WTC11 (cell line): ENCODE measurements around the gene NDUFB10. TPM values are rescaled to one million over a fixed set of nuclear protein-coding genes. Genes with fewer than 3 reads are reported as not detected.
"Not testable (repeated sequence)": the region's sequence is repeated elsewhere in the genome, so short reads cannot be mapped to it uniquely, and the experiment has no call there.

Experiments used
- ATAC-seq: fragments of 200-7000 bp; cut with Tn5 transposase; 2 replicates; pipeline ENCODE4 v1.10.0; 2021; ENCODE audit warnings: mild to moderate bottlenecking, moderate library complexity
- CTCF ChIA-PET: fragments of 300-600 bp; sonication (Branson Sonifier 250); formaldehyde crosslinking; loops from one replicate; lab custom pipeline; 2021; ENCODE audit warnings: antibody characterized with exemption; lab: Charles Lee
- POLR2A ChIA-PET: fragments of 350-600 bp; sonication (Branson Sonifier 250); formaldehyde crosslinking; loops from one replicate; lab custom pipeline; 2021; ENCODE audit warnings: antibody characterized with exemption; lab: Charles Lee
- DNase-seq: peaks from one replicate; pipeline ENCODE4 v3.0.0; 2021; ENCODE audit warnings: low spot score
- H3K27ac Mint-ChIP-seq: 2 replicates; pipeline ENCODE4 v1.8.0; 2021; ENCODE audit warnings: mixed read lengths
- H3K27me3 Mint-ChIP-seq: 2 replicates; pipeline ENCODE4 v1.8.0; 2021; ENCODE audit warnings: low read depth, mild to moderate bottlenecking, moderate library complexity, mixed read lengths
- H3K36me3 Mint-ChIP-seq: 2 replicates; pipeline ENCODE4 v1.8.0; 2021; ENCODE audit warnings: mixed read lengths
- H3K4me1 Mint-ChIP-seq: 2 replicates; pipeline ENCODE4 v1.8.0; 2022; ENCODE audit warnings: mixed read lengths
- H3K4me3 Mint-ChIP-seq: 2 replicates; pipeline ENCODE4 v1.8.0; 2021; ENCODE audit warnings: mild to moderate bottlenecking, moderate library complexity, mixed read lengths
- H3K9me3 Mint-ChIP-seq: 2 replicates; pipeline ENCODE4 v1.8.0; 2021; ENCODE audit warnings: mixed read lengths
- CBFB ChIP-seq: sonication (generic); formaldehyde crosslinking; IDR thresholded peaks from 2 replicates; pipeline ENCODE4 v1.8.1; 2022; ENCODE audit warnings: mild to moderate bottlenecking, low read depth, missing genetic modification reagents
- EMX1 ChIP-seq: fragments of 250-450 bp; sonication (Bioruptor Pico); IDR thresholded peaks from 2 replicates; pipeline ENCODE4 v1.8.0; 2021; ENCODE audit warnings: mild to moderate bottlenecking
- ESRRA ChIP-seq: sonication (generic); formaldehyde crosslinking; IDR thresholded peaks from 2 replicates; pipeline ENCODE4 v1.8.1; 2022; ENCODE audit warnings: mild to moderate bottlenecking, missing genetic modification reagents, borderline replicate concordance
- GTF2I ChIP-seq: fragments of 250-450 bp; sonication (Bioruptor Pico); conservative IDR thresholded peaks from 2 replicates; pipeline ENCODE4 v1.4.0; 2021; ENCODE audit warnings: mild to moderate bottlenecking
- IRF1 ChIP-seq: sonication (generic); formaldehyde crosslinking; IDR thresholded peaks from 2 replicates; pipeline ENCODE4 v1.8.0; 2023; ENCODE audit warnings: missing genetic modification reagents
- JAZF1 ChIP-seq: fragments of 250-450 bp; sonication (Bioruptor Pico); IDR thresholded peaks from 2 replicates; pipeline ENCODE4 v1.9.0; 2021; ENCODE audit warnings: moderate library complexity, mild to moderate bottlenecking, inconsistent platforms
- JUN ChIP-seq: sonication (generic); formaldehyde crosslinking; IDR thresholded peaks from 2 replicates; pipeline ENCODE4 v1.8.0; 2023; ENCODE audit warnings: mild to moderate bottlenecking, missing genetic modification reagents
- MYBL2 ChIP-seq: sonication (generic); formaldehyde crosslinking; IDR thresholded peaks from 2 replicates; pipeline ENCODE4 v1.8.1; 2023; ENCODE audit warnings: mild to moderate bottlenecking, moderate library complexity, missing genetic modification reagents
- NFE2L1 ChIP-seq: sonication (generic); formaldehyde crosslinking; IDR thresholded peaks from 2 replicates; pipeline ENCODE4 v1.8.1; 2023; ENCODE audit warnings: missing genetic modification reagents
- RORB ChIP-seq: fragments of 250-450 bp; sonication (Bioruptor Pico); IDR thresholded peaks from 2 replicates; pipeline ENCODE4 v1.9.0; 2021; ENCODE audit warnings: mild to moderate bottlenecking
- SMAD3 ChIP-seq: sonication (generic); formaldehyde crosslinking; IDR thresholded peaks from 2 replicates; pipeline ENCODE4 v1.8.0; 2022; ENCODE audit warnings: missing genetic modification reagents, mild to moderate bottlenecking, borderline replicate concordance
- TCF7 ChIP-seq: sonication (generic); formaldehyde crosslinking; IDR thresholded peaks from 2 replicates; pipeline ENCODE4 v1.8.0; 2022; ENCODE audit warnings: mild to moderate bottlenecking, low read depth, missing genetic modification reagents, moderate library complexity
- TEAD4 ChIP-seq: sonication (generic); formaldehyde crosslinking; IDR thresholded peaks from 2 replicates; pipeline ENCODE4 v1.8.0; 2022; ENCODE audit warnings: mild to moderate bottlenecking, missing genetic modification reagents
- ZBTB21 ChIP-seq: sonication (generic); formaldehyde crosslinking; IDR thresholded peaks from 2 replicates; pipeline ENCODE4 v1.8.1; 2023; ENCODE audit warnings: mild to moderate bottlenecking, missing genetic modification reagents, borderline replicate concordance
- ZNF317 ChIP-seq: sonication (generic); formaldehyde crosslinking; IDR thresholded peaks from 2 replicates; pipeline ENCODE4 v1.8.1; 2023; ENCODE audit warnings: low read depth, mild to moderate bottlenecking, moderate library complexity, missing genetic modification reagents, borderline replicate concordance
- ZNF532 ChIP-seq: fragments of 250-450 bp; sonication (Bioruptor Pico); IDR thresholded peaks from 2 replicates; pipeline ENCODE4 v1.9.0; 2021; ENCODE audit warnings: mild to moderate bottlenecking, borderline replicate concordance
- total RNA-seq: library from RNA; stranded (reverse); gene quantifications from 3 replicates; pipeline ENCODE4 v1.2.3, GENCODE V29; 2021
- TF ChIP-seq, protein P1 (sequence below): fragments of 250-450 bp; sonication (Bioruptor Pico); IDR thresholded peaks from 2 replicates; pipeline ENCODE4 v2.1.2; 2022; ENCODE audit warnings: mild to moderate bottlenecking, moderate library complexity
- TF ChIP-seq, protein P2 (sequence below): fragments of 250-450 bp; sonication (Bioruptor Pico); IDR thresholded peaks from 2 replicates; pipeline ENCODE4 v1.9.0; 2021; ENCODE audit warnings: mild to moderate bottlenecking

NDUFB10 gene
- total RNA-seq, 1 experiment from 2014 or later: 228 TPM

DNA sequence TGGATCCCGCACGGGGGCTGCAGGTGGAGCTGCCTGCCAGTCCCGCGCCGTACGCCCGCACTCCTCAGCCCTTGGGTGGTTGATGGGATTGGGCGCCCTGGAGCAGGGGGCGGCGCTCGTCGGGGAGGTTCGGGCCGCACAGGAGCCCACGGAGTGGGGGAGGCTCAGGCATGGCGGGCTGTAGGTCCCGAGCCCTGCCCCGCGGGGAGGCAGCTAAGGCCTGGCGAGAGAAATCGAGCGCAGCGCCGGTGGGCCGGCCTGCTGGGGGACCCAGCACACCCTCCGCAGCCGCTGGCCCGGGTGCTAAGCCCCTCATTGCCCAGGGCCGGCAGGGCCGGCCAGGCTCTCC, 1.2 kb upstream of the NDUFB10 start:
- peaks cover 21% of the 10 kb centered on the region for H3K36me3 Mint-ChIP-seq
- CTCF ChIA-PET: interaction anchor here (0.9 to 1.8 kb wide), 3 partner anchors 17 to 46 kb away, joined by 3 to 5 read pairs (median 4); no protein-coding TSS in a partner anchor

GRCh38 chr16:1958715-1959268, 546 bp upstream of the NDUFB10 start:
- H3K27me3 Mint-ChIP-seq: peaks cover 6% of the 10 kb centered on the region
- ChIA-PET CTCF (interaction anchor here (0.8 to 1.8 kb wide), 4 partner anchors 13 to 182 kb away, joined by 3 to 5 read pairs (median 4); no protein-coding TSS in a partner anchor), POLR2A (interaction anchor here (1.1 kb wide), 1 partner anchor 15 kb away, joined by 3 read pairs; no protein-coding TSS in a partner anchor)
- H3K36me3 Mint-ChIP-seq: peaks cover 28% of the 10 kb centered on the region
- peak; percentile 0; the same call in 1 of the 2 replicates for ATAC-seq
- no peak for DNase-seq
- H3K27ac Mint-ChIP-seq: no peak overlapping the region
- TF ChIP-seq ZBTB21 (CRISPR knock-in tag) (no peak), MYBL2 (CRISPR knock-in tag) (no peak), GTF2I (CRISPR knock-in tag) (no peak), CBFB (CRISPR knock-in tag) (no peak), JAZF1 (CRISPR knock-in tag) (no peak), RORB (CRISPR knock-in tag) (no peak), ESRRA (CRISPR knock-in tag) (no peak)
- TF ChIP-seq, protein P1, sequence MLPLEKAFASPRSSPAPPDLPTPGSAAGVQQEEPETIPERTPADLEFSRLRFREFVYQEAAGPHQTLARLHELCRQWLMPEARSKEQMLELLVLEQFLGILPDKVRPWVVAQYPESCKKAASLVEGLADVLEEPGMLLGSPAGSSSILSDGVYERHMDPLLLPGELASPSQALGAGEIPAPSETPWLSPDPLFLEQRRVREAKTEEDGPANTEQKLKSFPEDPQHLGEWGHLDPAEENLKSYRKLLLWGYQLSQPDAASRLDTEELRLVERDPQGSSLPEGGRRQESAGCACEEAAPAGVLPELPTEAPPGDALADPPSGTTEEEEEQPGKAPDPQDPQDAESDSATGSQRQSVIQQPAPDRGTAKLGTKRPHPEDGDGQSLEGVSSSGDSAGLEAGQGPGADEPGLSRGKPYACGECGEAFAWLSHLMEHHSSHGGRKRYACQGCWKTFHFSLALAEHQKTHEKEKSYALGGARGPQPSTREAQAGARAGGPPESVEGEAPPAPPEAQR (CRISPR knock-in tag): no peak
- H3K9me3 Mint-ChIP-seq: no peaks in the 10 kb centered on the region
- H3K4me3 Mint-ChIP-seq: peak overlapping the region; percentile 93
- peaks cover 33% of the 10 kb centered on the region for H3K4me1 Mint-ChIP-seq

More for the DNA sequence above, 1.2 kb upstream of the NDUFB10 start:
- POLR2A ChIA-PET: interaction anchor here (0.6 kb wide), 1 partner anchor 54 kb away, joined by 3 read pairs; no protein-coding TSS in a partner anchor
- not testable (repeated sequence) for H3K9me3 Mint-ChIP-seq, ATAC-seq, H3K27ac Mint-ChIP-seq, DNase-seq, H3K4me3 Mint-ChIP-seq, H3K27me3 Mint-ChIP-seq
- H3K4me1 Mint-ChIP-seq: peaks cover 27% of the 10 kb centered on the region

DNA sequence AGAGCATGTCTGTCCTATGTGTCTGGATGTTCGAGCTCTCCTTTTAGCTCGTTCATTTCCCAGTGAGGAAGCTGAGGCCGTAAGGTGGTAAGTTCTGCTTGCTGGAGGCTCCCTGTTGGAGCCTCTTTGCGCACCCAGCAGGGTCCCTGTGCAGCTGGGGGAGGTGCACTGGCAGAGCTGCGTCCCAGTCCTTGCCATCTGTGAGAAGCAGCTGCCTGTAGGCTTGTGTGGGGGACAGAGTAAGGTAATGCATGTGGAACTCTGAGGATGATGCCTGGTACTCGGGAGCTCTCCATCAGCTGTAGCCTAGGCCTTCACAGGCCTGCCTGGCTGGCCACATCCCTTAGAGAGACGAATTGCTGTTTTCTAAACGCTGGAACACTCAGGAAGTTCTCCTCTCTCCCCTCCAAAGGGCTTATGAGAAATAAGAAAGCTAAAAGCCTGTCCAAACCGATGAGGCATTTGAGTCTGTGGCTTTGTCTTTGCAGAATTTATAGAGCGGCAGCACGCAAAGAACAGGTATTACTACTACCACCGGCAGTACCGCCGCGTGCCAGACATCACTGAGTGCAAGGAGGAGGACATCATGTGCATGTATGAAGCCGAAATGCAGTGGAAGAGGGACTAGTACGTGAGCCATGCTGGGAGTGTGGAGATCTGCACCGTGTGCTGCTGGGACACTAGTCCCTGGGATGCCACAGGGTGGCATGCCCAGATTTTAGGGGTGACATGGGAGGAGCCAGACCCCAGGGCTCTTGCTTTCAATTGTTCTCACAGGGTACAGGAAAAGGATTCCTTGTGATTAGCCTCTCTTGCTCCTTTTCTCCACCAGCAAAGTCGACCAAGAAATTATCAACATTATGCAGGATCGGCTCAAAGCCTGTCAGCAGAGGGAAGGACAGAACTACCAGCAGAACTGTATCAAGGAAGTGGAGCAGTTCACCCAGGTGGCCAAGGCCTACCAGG, 1.6 kb downstream of the NDUFB10 start:
- ChIA-PET CTCF (interaction anchor here (0.5 to 1.7 kb wide), 7 partner anchors 14 to 178 kb away, joined by 3 to 6 read pairs (median 4); partner anchors contain the start of genes NUBP2 and SPSB3), POLR2A (interaction anchor here (0.9 to 2.0 kb wide), 8 partner anchors 10 to 194 kb away, joined by 3 to 10 read pairs (median 4); partner anchors contain the start of genes NOXO1, NTHL1, TBL3 and TRAF7)
- H3K4me3 Mint-ChIP-seq: peak overlapping the region; percentile 93
- H3K27ac Mint-ChIP-seq: peak overlapping the region; percentile 77
- DNase-seq (no peak), ATAC-seq (peak; percentile 17)
- H3K27me3 Mint-ChIP-seq: peaks cover 3% of the 10 kb centered on the region; the same call in 1 of the 2 replicates
- H3K4me1 Mint-ChIP-seq: peaks cover 39% of the 10 kb centered on the region
- no peaks in the 10 kb centered on the region for H3K9me3 Mint-ChIP-seq
- peaks cover 35% of the 10 kb centered on the region for H3K36me3 Mint-ChIP-seq
- TF ChIP-seq EMX1: peak; percentile 97
- peak; percentile 32; the same call in 1 of the 2 replicates for TF ChIP-seq TEAD4 (CRISPR knock-in tag)
- TF ChIP-seq, protein P2, sequence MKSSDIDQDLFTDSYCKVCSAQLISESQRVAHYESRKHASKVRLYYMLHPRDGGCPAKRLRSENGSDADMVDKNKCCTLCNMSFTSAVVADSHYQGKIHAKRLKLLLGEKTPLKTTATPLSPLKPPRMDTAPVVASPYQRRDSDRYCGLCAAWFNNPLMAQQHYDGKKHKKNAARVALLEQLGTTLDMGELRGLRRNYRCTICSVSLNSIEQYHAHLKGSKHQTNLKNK (CRISPR knock-in tag): no peak
- TF ChIP-seq ZNF317 (CRISPR knock-in tag): no peak
- TF ChIP-seq SMAD3 (CRISPR knock-in tag): peak; percentile 90; the same call in 1 of the 2 replicates
- no peak for TF ChIP-seq IRF1 (CRISPR knock-in tag)
- TF ChIP-seq, protein P1 (CRISPR knock-in tag): no peak
- TF ChIP-seq ZNF532 (CRISPR knock-in tag): peak; percentile 51
- TF ChIP-seq JUN (CRISPR knock-in tag): peak; percentile 31; the same call in 1 of the 2 replicates
- peak; percentile 35; the same call in 1 of the 2 replicates for TF ChIP-seq TCF7 (CRISPR knock-in tag)
- no peak for TF ChIP-seq NFE2L1 (CRISPR knock-in tag)
